CD4-positive, alpha-beta T cell (primary cell): ENCODE measurements around the gene HDAC4. TPM values are rescaled to one million over a fixed set of nuclear protein-coding genes. Genes with fewer than 3 reads are reported as not detected.

Experiments used
- ATAC-seq: fragments of 200-7000 bp; cut with Tn5 transposase; one replicate; pipeline ENCODE4 v1.10.0; 2022; ENCODE audit warnings: mild to moderate bottlenecking; ENCODE audit not compliant: poor library complexity
- CTCF ChIA-PET: fragments of 350-600 bp; sonication (Branson Sonifier 250); formaldehyde crosslinking; loops from one replicate; lab custom pipeline; 2021; ENCODE audit warnings: antibody characterized with exemption, inconsistent platforms; lab: Charles Lee
- POLR2A ChIA-PET: fragments of 350-600 bp; sonication (Branson Sonifier 250); formaldehyde crosslinking; loops from one replicate; lab custom pipeline; 2021; ENCODE audit warnings: antibody characterized with exemption, inconsistent platforms; lab: Charles Lee
- DNase-seq, 14 experiments: peaks; one replicate each; pipeline ENCODE4 v3.0.0-alpha.2; 2013 to 2020; ENCODE audit warnings: mixed read lengths in 2 of 14
- H3K27ac ChIP-seq, 2 donors: one replicate each; pipeline versions ENCODE4 v1.5.1 to v1.7.0; 2013; ENCODE audit warnings: low read length in 2 of 2, low read depth in 1 of 2, mild to moderate bottlenecking in 1 of 2
- H3K27me3 ChIP-seq, 2 experiments: 1 replicate in 1 of 2; 2 replicates in 1 of 2; pipeline versions ENCODE4 v1.6.1 to v1.7.0; 2013; ENCODE audit warnings: low read length in 2 of 2, control low read depth in 1 of 2, mild to moderate bottlenecking in 1 of 2, moderate library complexity in 1 of 2; ENCODE audit not compliant: insufficient read depth in 2 of 2, control insufficient read depth in 1 of 2
- H3K36me3 ChIP-seq: one replicate; pipeline ENCODE4 v1.6.1; 2013; ENCODE audit warnings: low read length, control low read depth; ENCODE audit not compliant: insufficient read depth
- H3K4me1 ChIP-seq: one replicate; pipeline ENCODE4 v1.6.1; 2013; ENCODE audit warnings: low read length, control low read depth; ENCODE audit not compliant: insufficient read depth
- H3K4me3 ChIP-seq: one replicate; pipeline ENCODE4 v1.5.1; 2013; ENCODE audit warnings: mild to moderate bottlenecking, low read length, moderate library complexity
- H3K9me3 ChIP-seq, 2 experiments: 1 replicate in 1 of 2; 2 replicates in 1 of 2; pipeline versions ENCODE4 v1.6.1 to v1.7.0; 2013; ENCODE audit warnings: low read length in 2 of 2, mild to moderate bottlenecking in 2 of 2, control low read depth in 1 of 2, moderate library complexity in 1 of 2; ENCODE audit not compliant: control insufficient read depth in 1 of 2, insufficient read depth in 1 of 2
- H3K27ac Mint-ChIP-seq: one replicate; pipeline ENCODE4 v1.8.0; 2020; ENCODE audit warnings: mixed read lengths
- H3K27me3 Mint-ChIP-seq: one replicate; pipeline ENCODE4 v1.8.0; 2021; ENCODE audit warnings: mixed read lengths
- H3K36me3 Mint-ChIP-seq: one replicate; pipeline ENCODE4 v1.8.0; 2021; ENCODE audit warnings: low read depth, mixed read lengths
- H3K4me1 Mint-ChIP-seq: one replicate; pipeline ENCODE4 v1.8.0; 2021; ENCODE audit warnings: low read depth, mixed read lengths
- H3K4me3 Mint-ChIP-seq: one replicate; pipeline ENCODE4 v1.8.0; 2020; ENCODE audit warnings: mild to moderate bottlenecking, mixed read lengths
- H3K9me3 Mint-ChIP-seq: one replicate; pipeline ENCODE4 v1.8.0; 2020; ENCODE audit warnings: mixed read lengths
- intact Hi-C, 2 experiments: fragments of 100-400 bp; cut with DNase I in 1 of 2; cut with micrococcal nuclease in 1 of 2; formaldehyde crosslinking; loops; one replicate each; pipeline versions ENCODE4 v1.15.1 to v1.9.0; 2023 to 2025; cut with DNase I, micrococcal nuclease
- total RNA-seq, 174 experiments: library from RNA in 2 of 174; stranded (reverse) in 2 of 174; gene quantifications; one replicate each; pipeline ENCODE4 v1.2.3 and lab custom pipeline; 2021 to 2026
- TF ChIP-seq, protein P1 (sequence below): fragments of 200-600 bp; IDR thresholded peaks from one replicate; pipeline ENCODE4 v1.8.0; 2022; ENCODE audit warnings: antibody characterized with exemption, mild to moderate bottlenecking

Gene HDAC4
- total RNA-seq, 2 experiments from 2014 or later: 45.3 to 49.2 TPM

DNA sequence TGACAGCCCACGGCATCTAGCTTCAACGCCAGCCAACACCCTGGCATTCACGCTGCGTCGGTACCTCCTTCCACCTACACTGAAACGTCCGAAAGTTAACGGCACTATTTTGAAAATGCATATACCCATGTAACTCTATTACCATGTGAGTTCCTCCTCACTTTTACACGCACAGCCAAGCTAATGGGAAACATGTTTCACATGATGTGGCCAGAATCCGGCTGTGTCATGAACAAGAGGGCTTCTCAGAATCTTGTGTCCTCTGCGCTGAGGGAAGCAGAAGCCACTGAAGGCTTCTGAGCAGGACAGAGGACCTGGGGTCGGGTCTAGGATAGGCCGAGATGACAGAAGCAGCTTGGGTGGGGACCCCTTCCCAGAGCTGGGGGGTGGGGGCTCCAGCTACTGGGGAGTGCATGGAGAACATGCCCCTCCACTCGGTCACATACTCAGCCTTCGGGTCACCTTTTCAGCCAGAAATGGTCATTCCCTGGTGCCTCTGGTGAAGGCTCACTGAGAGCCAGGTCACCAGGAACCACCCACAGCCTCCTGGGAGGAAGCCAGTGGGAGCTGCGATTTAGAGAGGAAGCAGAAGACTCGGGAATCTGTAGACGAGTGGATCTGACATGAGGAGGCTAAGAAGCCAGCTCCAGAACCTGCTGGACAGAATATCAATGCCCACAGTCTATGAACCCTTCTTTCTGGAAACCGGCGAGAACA is 41.5 kb downstream of the HDAC4 start:
- ATAC-seq (no peak), DNase-seq (peak in 1 of 14 experiments; percentile 28)
- H3K27ac ChIP-seq: no peak overlapping the region
- H3K27ac Mint-ChIP-seq: no peak overlapping the region
- no peaks in the 10 kb centered on the region for H3K27me3 Mint-ChIP-seq
- ChIA-PET POLR2A (interaction anchor here (0.9 to 1.4 kb wide), 2 partner anchors 10 to 37 kb away, joined by 3 to 7 read pairs; no protein-coding TSS in a partner anchor), CTCF (no interaction called here)
- H3K36me3 Mint-ChIP-seq: peaks cover 13% of the 10 kb centered on the region
- H3K4me3 ChIP-seq: no peak overlapping the region
- H3K36me3 ChIP-seq: no peaks in the 10 kb centered on the region
- no peaks in the 10 kb centered on the region for H3K27me3 ChIP-seq
- H3K4me1 Mint-ChIP-seq: peaks cover 39% of the 10 kb centered on the region
- no peak overlapping the region for H3K4me3 Mint-ChIP-seq
- intact Hi-C loops: no loop called here
- H3K9me3 Mint-ChIP-seq: peaks cover 5% of the 10 kb centered on the region
- peaks cover 6% of the 10 kb centered on the region for H3K4me1 ChIP-seq
- H3K9me3 ChIP-seq: peaks cover 0 to 5% of the 10 kb centered on the region in 2 experiments
- TF ChIP-seq, protein P1, sequence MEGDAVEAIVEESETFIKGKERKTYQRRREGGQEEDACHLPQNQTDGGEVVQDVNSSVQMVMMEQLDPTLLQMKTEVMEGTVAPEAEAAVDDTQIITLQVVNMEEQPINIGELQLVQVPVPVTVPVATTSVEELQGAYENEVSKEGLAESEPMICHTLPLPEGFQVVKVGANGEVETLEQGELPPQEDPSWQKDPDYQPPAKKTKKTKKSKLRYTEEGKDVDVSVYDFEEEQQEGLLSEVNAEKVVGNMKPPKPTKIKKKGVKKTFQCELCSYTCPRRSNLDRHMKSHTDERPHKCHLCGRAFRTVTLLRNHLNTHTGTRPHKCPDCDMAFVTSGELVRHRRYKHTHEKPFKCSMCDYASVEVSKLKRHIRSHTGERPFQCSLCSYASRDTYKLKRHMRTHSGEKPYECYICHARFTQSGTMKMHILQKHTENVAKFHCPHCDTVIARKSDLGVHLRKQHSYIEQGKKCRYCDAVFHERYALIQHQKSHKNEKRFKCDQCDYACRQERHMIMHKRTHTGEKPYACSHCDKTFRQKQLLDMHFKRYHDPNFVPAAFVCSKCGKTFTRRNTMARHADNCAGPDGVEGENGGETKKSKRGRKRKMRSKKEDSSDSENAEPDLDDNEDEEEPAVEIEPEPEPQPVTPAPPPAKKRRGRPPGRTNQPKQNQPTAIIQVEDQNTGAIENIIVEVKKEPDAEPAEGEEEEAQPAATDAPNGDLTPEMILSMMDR: no peak

DNA sequence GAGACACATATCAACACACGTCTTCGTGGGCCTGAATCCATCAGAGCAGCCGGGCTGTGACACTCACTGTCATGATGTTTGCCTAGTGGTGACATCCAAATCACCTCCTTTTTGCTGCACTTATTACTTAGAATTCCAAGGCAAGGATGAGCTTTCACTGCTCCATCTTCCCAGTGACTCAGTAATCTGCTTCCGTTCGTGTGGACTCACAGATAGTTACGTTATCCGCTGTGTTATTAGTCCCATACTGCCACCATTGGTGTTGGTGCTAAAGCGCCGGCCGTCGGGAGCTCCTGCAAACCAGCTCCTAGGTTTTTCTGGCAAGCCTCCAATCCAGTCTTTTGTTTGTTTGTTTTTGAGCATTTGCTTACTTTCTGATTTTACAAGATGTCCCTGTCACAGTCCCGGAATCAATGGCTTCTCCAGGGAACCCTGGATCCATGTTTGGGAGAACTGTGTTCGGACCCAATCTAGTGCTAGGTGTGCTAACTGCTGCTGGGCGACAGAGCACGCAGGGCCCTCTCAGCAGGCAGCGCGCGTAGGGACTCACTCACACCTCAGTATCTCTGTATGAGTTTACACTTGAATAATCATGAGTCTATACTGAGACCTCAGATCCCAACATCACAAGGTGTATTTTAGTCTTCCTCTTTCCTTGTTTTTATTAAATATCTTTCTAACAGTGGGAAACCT is 42.6 kb downstream of the HDAC4 start:
- no peak for ATAC-seq
- ChIA-PET CTCF (interaction anchor here (0.7 to 1.4 kb wide), 2 partner anchors 16 to 90 kb away, joined by 4 to 5 read pairs; no protein-coding TSS in a partner anchor), POLR2A (interaction anchor here (0.6 to 1.4 kb wide), 2 partner anchors 12 to 55 kb away, joined by 3 to 7 read pairs; no protein-coding TSS in a partner anchor)
- H3K36me3 Mint-ChIP-seq: peaks cover 13% of the 10 kb centered on the region
- Histone ChIP-seq H3K36me3 (no peaks in the 10 kb centered on the region), H3K9me3 (peaks cover 0 to 5% of the 10 kb centered on the region in 2 experiments), H3K4me3 (no peak overlapping the region), H3K27ac (no peak overlapping the region), H3K4me1 (no peaks in the 10 kb centered on the region), H3K27me3 (no peaks in the 10 kb centered on the region)
- intact Hi-C loops: no loop called here
- peaks cover 28% of the 10 kb centered on the region for H3K4me1 Mint-ChIP-seq
- H3K27ac Mint-ChIP-seq: peak overlapping the region; percentile 27
- DNase-seq: no peak
- no peak overlapping the region for H3K4me3 Mint-ChIP-seq
- TF ChIP-seq, protein P1: no peak
- peaks cover 5% of the 10 kb centered on the region for H3K9me3 Mint-ChIP-seq
- no peaks in the 10 kb centered on the region for H3K27me3 Mint-ChIP-seq

DNA sequence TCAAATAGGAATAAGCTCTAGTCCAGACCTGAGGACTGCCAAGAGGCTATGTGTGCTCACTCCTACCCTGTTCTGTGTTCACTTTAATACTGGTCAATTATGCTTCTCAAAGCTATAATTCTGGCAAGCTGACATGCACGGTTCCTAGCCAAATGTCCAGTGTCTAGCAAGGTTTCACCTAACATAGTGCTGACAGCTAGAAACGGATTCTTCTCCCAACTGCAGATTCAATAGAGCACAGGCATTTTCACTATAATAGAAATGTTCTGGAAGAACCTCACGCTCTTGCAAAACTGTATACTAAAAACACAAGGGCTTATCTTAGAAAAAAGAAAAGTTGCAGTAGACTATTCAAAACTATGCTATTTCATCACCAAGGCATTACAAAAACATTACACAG is 45.1 kb downstream of the HDAC4 start:
- Histone ChIP-seq H3K9me3 (peaks cover 0 to 5% of the 10 kb centered on the region in 2 experiments), H3K36me3 (peaks cover 13% of the 10 kb centered on the region), H3K4me3 (no peak overlapping the region), H3K4me1 (no peaks in the 10 kb centered on the region), H3K27ac (no peak overlapping the region), H3K27me3 (no peaks in the 10 kb centered on the region)
- Mint-ChIP-seq H3K9me3 (peaks cover 5% of the 10 kb centered on the region), H3K4me3 (no peak overlapping the region), H3K27ac (no peak overlapping the region), H3K36me3 (peaks cover 33% of the 10 kb centered on the region), H3K4me1 (peaks cover 11% of the 10 kb centered on the region), H3K27me3 (no peaks in the 10 kb centered on the region)
- TF ChIP-seq, protein P1: no peak
- POLR2A ChIA-PET: interaction anchor here (0.6 kb wide), 1 partner anchor 14 kb away, joined by 3 read pairs; no protein-coding TSS in a partner anchor
- CTCF ChIA-PET: no interaction called here
- no peak for DNase-seq
- ATAC-seq: no peak
- intact Hi-C loops: no loop called here
